HG03159 (cell line): ENCODE results near the gene AUP1.
"Not testable (repeated sequence)": the region's sequence is repeated elsewhere in the genome, so short reads cannot be mapped to it uniquely, and the experiment has no call there.

ENCODE experiments used
- ATAC-seq: cut with Tn5 transposase; IDR thresholded peaks from one replicate; pipeline ENCODE4 v1.9.1; 2021; ENCODE audit warnings: mild to moderate bottlenecking, moderate library complexity; ENCODE audit not compliant: unreplicated experiment

Gene AUP1, protein sequence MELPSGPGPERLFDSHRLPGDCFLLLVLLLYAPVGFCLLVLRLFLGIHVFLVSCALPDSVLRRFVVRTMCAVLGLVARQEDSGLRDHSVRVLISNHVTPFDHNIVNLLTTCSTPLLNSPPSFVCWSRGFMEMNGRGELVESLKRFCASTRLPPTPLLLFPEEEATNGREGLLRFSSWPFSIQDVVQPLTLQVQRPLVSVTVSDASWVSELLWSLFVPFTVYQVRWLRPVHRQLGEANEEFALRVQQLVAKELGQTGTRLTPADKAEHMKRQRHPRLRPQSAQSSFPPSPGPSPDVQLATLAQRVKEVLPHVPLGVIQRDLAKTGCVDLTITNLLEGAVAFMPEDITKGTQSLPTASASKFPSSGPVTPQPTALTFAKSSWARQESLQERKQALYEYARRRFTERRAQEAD

DNA sequence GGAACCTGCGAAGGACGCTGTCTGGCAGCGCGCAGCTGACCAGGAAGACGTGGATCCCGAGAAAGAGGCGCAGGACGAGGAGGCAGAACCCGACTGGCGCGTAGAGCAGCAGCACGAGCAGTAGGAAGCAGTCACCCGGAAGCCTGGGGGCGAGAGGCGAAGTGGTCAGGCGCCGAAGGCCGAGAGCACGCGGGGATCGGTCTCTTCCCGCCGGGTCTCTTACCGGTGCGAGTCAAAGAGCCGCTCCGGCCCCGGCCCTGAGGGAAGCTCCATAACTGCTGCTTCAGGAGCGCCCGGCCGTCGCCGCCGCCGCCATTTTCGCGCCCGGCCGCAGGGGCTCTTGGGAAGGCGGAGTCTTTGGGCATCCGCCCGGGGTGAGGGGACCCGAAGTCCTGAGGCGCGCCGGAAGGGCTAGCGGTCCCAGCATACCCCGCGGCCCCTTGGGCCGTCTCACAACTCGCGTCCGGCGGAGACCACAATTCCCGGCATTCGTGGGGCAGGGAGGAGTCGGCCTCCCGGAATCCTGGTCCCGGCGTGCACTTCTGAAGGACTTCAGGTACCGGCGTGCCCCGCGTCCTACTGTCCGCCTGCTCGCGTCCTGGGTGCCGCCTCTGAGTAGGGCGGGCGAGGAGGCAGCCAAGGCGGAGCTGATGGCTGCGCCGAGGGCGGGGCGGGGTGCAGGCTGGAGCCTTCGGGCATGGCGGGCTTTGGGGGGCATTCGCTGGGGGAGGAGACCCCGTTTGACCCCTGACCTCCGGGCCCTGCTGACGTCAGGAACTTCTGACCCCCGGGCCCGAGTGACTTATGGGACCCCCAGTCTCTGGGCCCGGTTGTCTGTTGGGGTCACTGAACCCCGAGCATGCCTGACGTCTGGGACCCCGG lies at the start of gene AUP1, which contains the start of gene HTRA2:
TSS of gene AUP1 (minus strand) at position 350 of the 882 bp plus-strand sequence. CDS start at position 273, 77 bp downstream.
TSS of gene HTRA2 (plus strand) at position 577 of the 882 bp plus-strand sequence. CDS start at position 651, 74 bp downstream.
- peak; percentile 80 for ATAC-seq

DNA sequence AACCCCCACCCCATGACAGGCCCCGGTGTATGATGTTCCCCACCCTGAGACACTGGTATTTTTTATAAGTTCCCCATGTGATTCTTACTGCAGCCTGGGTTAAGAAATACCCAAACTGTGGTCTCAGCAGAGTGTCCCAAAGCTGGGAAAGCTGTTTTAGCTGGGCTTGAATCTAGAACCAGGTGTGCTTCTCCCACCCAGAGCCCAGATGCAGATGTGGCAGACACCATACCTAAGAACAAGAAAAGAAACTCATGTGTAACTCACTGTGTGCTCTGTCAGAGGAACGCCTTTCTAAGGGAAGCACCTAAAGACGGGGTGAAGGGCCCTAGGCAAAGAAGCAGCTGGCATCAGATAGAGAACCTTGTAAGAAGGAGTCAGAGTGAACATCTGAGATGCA lies 48.9 kb upstream of the AUP1 start:
- no peak for ATAC-seq

DNA sequence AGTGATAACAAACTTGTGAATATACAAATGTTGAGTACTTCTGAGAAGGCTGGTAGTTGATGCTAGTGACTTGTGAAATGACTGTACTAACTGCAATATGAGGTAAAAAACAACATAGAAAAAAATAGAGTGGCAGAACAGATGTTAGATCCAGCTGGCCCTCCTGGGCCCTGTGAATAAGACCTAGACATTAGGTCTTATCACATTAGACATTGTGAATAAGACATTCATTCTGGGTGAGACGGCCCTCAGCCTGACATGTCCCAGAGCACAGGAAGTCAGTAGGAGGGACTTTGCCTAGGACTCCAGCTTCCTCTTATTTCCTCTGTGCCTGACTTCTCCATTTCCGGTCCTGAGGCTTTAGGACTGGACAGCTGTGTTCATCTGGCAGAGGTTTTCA lies 47.9 kb upstream of the AUP1 start:
- ATAC-seq, result peak; percentile 49

DNA sequence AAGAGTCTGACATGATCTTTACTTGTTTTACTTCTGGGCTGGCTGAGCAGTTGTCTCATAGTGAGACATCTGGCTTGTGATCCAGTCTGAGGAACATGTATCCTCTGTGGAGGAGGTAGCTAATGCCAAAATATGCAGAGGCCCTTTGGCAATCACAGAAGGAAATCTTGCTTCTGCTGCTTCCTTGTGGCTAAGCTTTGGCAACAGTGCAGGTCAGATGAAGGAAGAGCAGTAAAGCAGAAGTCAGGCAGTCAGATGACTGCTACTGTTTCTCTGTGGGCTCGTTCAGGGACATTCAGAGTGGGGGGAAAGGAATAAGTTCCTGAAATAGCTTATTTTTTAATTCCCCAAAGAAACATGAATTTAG lies 47.3 kb upstream of the AUP1 start:
- no peak for ATAC-seq

DNA sequence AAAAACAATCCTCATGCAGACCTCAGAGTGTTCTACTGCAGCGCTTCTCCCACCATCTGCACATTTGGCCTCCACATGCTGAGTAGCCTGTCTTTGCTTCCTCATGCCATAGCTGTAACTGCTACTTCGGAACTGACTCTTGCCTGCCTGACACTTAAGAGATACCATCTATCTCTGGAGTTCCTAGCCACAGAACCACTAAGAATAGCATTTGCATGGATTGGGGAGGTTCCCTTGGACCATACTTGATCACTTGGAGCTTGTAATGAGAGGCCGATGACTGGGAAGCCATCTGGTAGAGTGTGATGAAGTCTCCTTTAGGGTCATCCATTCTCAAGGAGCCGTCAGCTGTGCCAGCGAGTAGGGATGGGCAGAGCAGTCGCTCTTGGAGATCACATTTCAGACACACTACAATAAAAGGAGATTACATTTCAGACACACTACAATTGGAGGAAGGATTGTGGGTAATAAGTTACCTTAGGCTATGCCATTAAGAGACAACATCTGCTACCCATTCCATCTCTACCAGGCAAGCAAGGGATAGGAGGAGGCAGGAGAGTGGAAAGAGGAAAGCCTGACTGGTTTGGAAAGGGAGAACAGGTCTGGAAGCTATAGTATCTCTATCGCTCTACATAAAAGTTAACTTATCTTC lies 46.8 kb upstream of the AUP1 start:
- no peak for ATAC-seq

DNA sequence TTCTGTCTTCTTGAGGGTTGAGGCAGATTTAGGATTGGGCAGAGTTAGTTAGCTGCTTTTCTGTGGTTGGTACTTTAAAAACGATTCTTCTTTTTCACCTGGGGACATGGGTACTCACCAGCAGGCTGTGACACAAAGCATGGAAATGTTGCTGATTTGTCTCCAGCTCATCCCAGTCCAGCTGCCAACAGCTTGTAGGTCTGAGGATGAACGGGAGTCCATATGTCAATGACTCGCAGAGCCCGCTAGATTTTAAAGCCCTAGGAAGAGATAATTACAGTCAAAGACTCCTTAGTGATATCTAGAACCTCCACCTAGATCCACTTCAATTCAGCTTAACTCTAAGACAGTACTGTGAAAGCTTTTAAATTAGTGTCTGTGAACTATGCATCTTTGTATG lies 45.8 kb upstream of the AUP1 start:
- ATAC-seq, result no peak

DNA sequence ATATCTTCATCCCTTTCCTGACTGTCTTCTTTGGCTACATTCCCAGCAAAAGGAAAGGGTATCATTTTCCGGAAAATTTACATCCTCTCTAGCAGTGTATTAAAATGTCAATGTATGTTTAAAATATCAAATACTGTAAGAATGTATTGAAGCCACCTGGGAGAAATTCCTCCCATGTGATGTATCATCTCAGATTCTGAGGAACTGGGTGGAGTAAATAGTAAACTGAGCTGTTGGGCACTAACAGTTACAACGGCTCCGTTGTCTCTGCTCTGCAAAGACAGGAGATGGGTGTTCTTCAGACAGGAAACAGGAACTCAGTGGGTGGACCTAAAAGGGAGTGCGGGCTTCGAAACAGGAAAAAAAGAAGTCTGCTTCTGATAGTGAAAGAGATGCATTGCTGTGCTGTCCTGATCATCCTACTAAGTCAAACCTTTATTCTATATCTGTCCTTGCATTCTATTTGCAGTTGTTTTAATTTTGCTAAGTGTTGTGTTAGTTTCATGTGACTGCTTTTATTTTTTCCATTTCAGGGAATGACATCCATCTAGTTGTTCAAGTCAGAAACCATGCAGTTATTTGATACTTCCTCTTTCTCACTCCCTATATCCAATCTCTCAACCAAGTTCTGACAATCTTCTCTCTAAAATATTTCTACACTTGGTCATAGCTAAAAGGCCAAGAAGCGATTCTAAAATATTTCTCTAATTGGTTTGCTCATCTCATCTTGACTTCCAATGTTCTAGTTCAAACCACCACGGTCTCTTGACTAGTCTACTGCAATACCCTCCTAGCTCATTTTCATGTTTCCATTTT lies 44.4 kb upstream of the AUP1 start:
- ATAC-seq, result no peak

DNA sequence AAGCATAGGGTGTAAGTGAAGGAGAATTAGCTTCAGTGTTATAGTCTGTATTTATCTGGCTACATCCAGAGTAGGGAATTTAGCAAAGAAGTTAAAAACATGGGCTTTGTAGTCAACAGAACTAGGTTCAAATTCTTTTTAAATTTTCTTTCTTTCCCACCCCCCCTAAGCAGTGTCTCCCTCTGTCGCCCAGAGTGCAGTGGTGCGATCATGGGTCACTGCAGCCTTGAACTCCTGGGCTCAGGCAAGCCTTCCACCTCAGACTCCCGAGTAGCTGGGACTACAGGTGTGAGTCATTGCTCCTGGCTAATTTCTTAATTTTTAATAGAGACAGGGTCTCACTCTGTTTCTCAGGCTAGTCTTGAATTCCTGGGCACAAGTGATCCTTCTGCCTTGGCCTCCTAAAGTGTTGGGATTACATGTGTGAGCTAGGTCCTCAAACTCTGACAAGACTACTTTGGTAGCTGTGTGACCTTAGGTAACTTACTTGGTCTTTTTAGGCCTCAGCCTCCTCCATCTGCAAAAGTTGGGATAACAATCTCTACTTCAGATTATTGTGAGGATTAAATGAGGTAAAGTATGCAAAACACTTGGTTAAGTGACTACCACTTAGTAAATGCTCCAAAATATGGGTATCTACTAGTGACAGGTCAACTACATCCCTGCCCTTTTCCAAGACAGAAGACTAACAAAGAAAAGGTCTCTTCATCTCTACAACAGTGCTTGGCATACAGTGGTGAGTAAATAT lies 42.8 kb upstream of the AUP1 start:
- no peak for ATAC-seq

DNA sequence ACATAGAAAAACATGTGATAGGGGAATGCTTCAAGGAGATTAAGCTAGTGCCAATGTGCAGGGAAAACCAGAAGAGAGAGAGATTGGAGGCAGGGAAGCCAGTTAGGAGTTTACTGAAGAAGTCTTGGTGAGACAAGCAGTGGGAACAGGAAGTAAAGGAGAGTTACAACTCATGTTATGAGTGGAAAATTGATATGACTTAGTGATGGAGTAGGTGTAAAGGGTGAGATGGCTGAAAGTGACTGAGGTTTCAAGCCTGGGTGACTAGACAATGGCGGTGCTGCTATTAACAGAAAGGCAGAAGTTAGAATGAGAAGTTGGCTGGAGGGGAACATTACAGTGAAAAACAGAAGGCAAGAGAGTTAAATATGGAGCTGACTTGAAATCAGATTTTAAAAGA lies 41.6 kb upstream of the AUP1 start:
- peak; percentile 75 for ATAC-seq

DNA sequence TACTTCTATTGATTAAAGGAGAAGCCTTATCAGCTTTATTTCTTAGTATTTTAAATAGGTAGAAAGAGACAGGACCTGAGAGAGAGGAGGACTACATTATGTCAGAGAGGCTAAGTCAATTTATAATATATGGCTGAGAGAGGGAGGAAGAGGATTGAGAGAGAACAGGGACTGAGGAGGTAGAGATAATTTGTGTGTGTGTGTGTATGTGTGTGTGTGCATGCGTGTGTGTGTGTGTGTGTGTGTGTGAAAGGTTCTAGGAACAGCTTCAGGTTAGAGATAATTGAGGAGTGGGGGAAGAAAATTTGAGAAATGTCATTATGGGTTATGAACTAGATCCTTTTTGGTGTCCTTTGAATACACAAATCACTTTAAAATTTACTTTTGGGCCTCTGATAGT lies 40.2 kb upstream of the AUP1 start:
- ATAC-seq, result no peak

DNA sequence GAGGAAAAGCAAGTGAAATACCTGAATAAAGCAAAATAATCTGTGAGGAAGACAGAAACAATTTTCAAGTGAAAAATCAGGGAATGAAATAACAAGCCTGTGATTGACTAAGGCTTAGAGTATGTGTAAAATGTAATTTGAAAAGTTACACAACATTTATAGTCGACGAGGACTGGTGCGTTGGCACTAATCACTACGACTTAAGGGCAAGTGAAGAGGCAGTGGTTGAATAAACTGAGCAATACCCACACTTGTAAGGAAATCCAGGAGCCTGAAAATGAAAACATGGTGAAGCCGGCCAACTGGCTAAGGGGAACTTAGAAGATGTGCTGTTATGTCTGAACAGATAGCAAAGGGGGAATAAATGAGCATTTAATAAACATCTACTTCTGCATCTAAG lies 38.4 kb upstream of the AUP1 start:
- ATAC-seq, result no peak

DNA sequence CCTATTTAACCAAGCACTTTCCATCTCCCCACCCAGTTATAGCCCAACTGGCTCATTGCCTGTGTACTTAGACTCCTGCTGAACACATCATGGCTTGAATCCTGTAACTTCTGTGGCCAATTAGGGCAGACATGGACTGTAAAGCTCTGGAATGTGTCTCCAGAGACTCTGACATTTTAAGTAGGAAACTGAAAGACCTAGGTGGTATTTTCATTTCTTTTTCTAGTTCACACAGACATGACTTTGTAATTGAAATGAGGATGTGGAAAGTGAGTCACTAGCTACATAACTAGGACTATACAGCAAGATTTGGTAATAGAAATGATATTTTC lies 37.2 kb upstream of the AUP1 start:
- ATAC-seq, result no peak

DNA sequence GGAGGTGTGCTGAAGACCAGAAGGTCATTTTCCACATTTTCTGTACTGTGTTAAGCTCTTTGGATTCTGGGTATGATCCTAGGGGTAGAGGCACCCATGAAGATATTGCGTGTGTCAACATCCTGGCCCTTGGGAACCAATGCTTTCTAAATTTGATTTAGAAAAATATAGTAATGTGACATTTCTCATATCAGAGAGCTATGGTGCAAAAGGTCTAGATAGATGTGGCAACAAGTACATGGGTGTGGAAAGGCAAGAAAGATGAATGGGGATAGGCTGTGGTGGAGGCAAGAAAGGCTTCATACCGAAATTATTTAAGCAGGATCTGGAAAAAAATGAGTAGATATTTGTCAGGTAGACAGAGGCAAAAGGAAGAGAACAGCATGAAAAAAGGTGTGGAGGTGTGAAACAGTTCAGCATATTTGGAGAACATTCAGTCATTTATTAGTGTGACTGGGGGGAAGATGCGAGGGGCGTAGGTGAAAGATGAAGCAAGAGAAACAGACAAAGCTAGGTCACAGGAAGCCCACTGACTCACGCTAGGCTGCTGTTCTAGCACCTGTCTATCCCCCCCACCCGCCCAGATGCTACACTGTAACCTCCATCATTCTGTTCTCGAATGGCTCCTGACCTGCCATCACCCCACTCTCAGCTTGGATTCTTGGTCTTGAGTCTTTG lies 36.7 kb upstream of the AUP1 start:
- no peak for ATAC-seq

DNA sequence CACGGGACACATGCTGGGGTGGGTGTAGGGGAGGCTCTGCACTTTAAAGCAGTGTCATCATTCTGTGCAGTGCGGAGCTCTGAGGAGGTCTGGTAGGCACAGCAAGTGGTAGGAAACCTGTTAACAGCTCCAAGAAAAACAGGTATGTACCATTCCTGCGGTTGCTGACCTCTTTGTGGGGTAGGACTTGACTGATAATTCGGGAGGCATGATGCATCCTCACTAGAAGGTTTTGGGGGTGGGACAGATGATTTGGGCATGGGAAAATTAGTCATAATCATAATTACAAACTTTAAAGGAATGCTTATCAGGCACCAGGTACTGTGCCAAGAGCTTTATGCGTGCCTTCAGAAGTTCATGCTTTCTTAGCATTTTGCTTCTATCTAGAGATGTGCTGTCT lies 34.7 kb upstream of the AUP1 start:
- no peak for ATAC-seq

DNA sequence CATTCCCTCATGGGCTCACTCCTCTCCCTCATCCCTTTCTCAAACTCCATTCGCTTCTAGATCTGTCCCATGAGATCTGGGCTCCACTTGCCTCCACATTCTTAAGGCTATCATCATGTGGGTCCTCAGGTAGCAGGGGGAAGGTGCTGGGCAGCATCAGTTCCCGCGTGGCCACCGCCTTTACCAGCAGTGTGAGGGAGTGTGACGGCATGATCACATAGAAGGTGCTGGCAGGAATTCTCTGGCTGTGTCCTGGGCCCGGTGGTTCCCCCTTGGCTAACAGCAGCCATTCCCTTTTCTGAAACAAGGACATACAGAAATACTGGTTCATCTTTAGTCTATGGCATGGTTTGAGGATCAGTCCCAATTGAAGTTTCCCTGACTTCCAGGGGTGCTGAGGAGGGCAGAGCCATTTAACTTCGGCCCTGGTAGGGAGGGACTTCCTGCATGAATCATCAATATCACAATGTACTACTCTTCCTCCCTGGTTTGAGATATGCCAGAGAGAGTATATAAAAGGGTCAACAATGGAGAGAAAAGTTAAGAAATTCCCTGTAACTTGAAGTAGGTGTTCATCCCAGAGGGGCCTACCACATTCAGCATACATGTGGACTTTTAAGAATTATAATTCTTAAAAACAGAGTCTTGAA lies 32.7 kb upstream of the AUP1 start:
- no peak for ATAC-seq

DNA sequence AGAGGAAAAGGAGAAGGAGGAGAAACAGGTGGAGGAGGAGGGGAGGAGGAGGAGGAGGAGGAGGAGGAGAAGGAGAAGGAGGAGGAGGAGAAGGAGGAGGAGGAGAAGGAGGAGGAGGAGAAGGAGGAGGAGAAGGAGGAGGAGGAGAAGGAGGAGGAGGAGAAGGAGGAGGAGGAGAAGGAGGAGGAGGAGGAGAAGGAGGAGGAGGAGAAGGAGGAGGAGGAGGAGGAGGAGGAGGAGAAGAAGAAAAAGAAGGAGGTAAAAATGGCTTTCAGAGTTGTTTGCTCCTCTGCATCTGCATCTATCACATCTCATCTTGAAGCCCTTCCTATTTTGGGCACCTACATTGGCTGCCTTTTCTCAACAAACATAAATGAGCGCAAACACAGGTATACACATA lies 31.5 kb upstream of the AUP1 start:
- ATAC-seq, result not testable (repeated sequence)

DNA sequence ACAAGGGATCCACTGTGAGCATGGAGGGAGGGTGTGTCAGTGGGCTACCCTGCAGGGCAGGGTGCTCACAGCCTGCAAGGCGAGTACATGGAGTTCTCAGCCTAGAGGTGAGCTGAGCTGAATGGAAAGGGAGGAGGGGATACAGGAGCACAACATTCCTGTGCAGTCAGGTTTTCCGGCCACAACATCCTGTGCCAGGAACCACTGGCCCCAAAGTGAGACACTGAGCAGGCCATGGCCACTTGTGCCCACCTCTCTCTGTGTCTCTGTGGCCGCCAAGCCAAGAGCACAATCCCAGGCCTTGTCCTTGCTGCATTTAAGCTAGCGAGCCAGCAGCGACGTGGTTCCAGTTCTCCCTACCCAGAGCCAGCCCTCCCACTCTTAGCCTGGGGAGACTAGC lies 31.1 kb upstream of the AUP1 start:
- no peak for ATAC-seq

DNA sequence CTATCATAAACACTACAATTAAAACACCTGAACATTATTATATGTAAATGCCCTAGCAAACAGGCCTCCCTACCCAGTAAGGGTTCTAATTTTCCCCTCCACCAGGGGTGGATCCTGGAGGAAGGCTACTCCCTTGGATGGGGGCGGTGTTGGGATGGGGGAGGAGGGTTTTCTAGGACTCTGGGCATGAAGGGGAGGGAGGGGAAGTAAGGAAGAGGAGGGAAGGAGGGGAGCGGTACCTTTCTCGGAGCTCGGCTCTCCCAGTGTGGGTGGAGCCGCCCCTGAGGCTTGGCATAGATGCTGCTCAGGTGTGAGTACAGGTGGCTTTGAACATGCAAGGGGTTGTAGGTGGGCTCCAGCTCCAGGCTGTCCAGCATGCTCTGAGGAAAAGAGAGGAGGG lies 30.4 kb upstream of the AUP1 start:
- ATAC-seq, result no peak
